CD4-positive, CD25-positive, alpha-beta regulatory T cell (primary cell): ENCODE measurements around the gene TM6SF1. TPM values are rescaled to one million over a fixed set of nuclear protein-coding genes. Genes with fewer than 3 reads are reported as not detected.
A peak's percentile ranks its signal among the peaks of the same experiment; 100 is the strongest.
"Not testable (repeated sequence)": the region's sequence is repeated elsewhere in the genome, so short reads cannot be mapped to it uniquely, and the experiment has no call there.

Experiments used
- ATAC-seq, 2 donors: fragments of 150-1000 bp; cut with Tn5 transposase; one replicate each; pipeline ENCODE4 v1.10.0; 2021; ENCODE audit warnings: low read depth in 2 of 2, moderate number of reproducible peaks in 2 of 2, moderate library complexity in 1 of 2
- DNase-seq, 3 donors: peaks; one replicate each; pipeline versions ENCODE4 v3.0.0 to v3.0.0-alpha.2; 2012 to 2022; ENCODE audit warnings: mixed read lengths in 1 of 3
- H3K27ac ChIP-seq: one replicate; pipeline ENCODE4 v1.7.0; 2013; ENCODE audit warnings: mild to moderate bottlenecking, low read length; ENCODE audit not compliant: insufficient read depth, poor library complexity, severe bottlenecking
- H3K27me3 ChIP-seq: one replicate; pipeline ENCODE4 v1.7.0; 2013; ENCODE audit warnings: low read length; ENCODE audit not compliant: control insufficient read depth, insufficient read depth
- H3K36me3 ChIP-seq: one replicate; pipeline ENCODE4 v1.7.0; 2013; ENCODE audit warnings: mild to moderate bottlenecking, low read length, moderate library complexity; ENCODE audit not compliant: control insufficient read depth, insufficient read depth
- H3K4me1 ChIP-seq: 2 replicates; pipeline ENCODE4 v1.7.0; 2013; ENCODE audit warnings: mild to moderate bottlenecking, low read length; ENCODE audit not compliant: insufficient read depth, control insufficient read depth, poor library complexity, severe bottlenecking
- H3K4me3 ChIP-seq: one replicate; pipeline ENCODE4 v1.7.0; 2013; ENCODE audit warnings: low read depth, mild to moderate bottlenecking, low read length, moderate library complexity
- H3K9me3 ChIP-seq, 2 experiments: 1 replicate in 1 of 2; 2 replicates in 1 of 2; pipeline ENCODE4 v1.7.0; 2013; ENCODE audit warnings: low read length in 2 of 2, mild to moderate bottlenecking in 1 of 2, moderate library complexity in 1 of 2; ENCODE audit not compliant: control insufficient read depth in 2 of 2
- H3K27ac Mint-ChIP-seq, 3 donors: one replicate each; pipeline ENCODE4 v1.8.0; 2020 to 2022; ENCODE audit warnings: mild to moderate bottlenecking in 3 of 3, mixed read lengths in 3 of 3, moderate library complexity in 2 of 3
- H3K27me3 Mint-ChIP-seq: one replicate; pipeline ENCODE4 v1.8.0; 2022; ENCODE audit warnings: mild to moderate bottlenecking, mixed read lengths
- H3K36me3 Mint-ChIP-seq: one replicate; pipeline ENCODE4 v1.8.0; 2020; ENCODE audit warnings: mixed read lengths
- H3K4me1 Mint-ChIP-seq, 4 donors: one replicate each; pipeline ENCODE4 v1.8.0; 2020 to 2022; ENCODE audit warnings: mixed read lengths in 4 of 4, mild to moderate bottlenecking in 1 of 4
- H3K4me3 Mint-ChIP-seq, 4 donors: one replicate each; pipeline ENCODE4 v1.8.0; 2020 to 2022; ENCODE audit warnings: mild to moderate bottlenecking in 4 of 4, mixed read lengths in 4 of 4, moderate library complexity in 3 of 4
- H3K9me3 Mint-ChIP-seq, 7 donors: one replicate each; pipeline ENCODE4 v1.8.0; 2020 to 2022; ENCODE audit warnings: mixed read lengths in 7 of 7, mild to moderate bottlenecking in 3 of 7, moderate library complexity in 2 of 7
- polyA plus RNA-seq, 4 donors: library from polyadenylated mRNA; unstranded; fragments of 300-500 nt; fragmentation: Illumina TruSeq; gene quantifications; one replicate each; pipeline ENCODE4 v1.2.3, GENCODE V29; 2021
- total RNA-seq: library from RNA; stranded (reverse); gene quantifications from one replicate; pipeline ENCODE4 v1.2.3, GENCODE V29; 2022

Gene TM6SF1
- total and polyA plus RNA-seq, 5 donors from 2014 or later, result 0.16 to 0.42 TPM; not detected in 3

GRCh38 chr15:83169576-83169975 is 62.1 kb downstream of the TM6SF1 start:
- peaks cover 0 to 12% (median 4%) of the 10 kb centered on the region in 7 donors for H3K9me3 Mint-ChIP-seq
- H3K4me1 ChIP-seq, H3K27ac ChIP-seq, H3K36me3 Mint-ChIP-seq, H3K36me3 ChIP-seq, H3K9me3 ChIP-seq, H3K4me3 Mint-ChIP-seq, DNase-seq, H3K4me1 Mint-ChIP-seq, ATAC-seq, H3K27me3 ChIP-seq, H3K27ac Mint-ChIP-seq, H3K4me3 ChIP-seq, H3K27me3 Mint-ChIP-seq: not testable (repeated sequence)

GRCh38 chr15:83170474-83171165 is 63.2 kb downstream of the TM6SF1 start:
- H3K27me3 Mint-ChIP-seq, result peaks cover 4% of the 10 kb centered on the region
- ATAC-seq (no peak), DNase-seq (no peak)
- no peaks in the 10 kb centered on the region for H3K4me1 ChIP-seq
- H3K36me3 ChIP-seq, result no peaks in the 10 kb centered on the region
- no peak overlapping the region for H3K4me3 Mint-ChIP-seq
- no peak overlapping the region for H3K27ac ChIP-seq
- no peak overlapping the region for H3K27ac Mint-ChIP-seq
- peaks cover 4% of the 10 kb centered on the region for H3K36me3 Mint-ChIP-seq
- H3K9me3 ChIP-seq, result peaks cover 3 to 7% of the 10 kb centered on the region in 2 experiments
- H3K9me3 Mint-ChIP-seq, result peaks cover 0 to 12% (median 2%) of the 10 kb centered on the region in 7 donors
- no peaks in the 10 kb centered on the region for H3K4me1 Mint-ChIP-seq
- peaks cover 9% of the 10 kb centered on the region for H3K27me3 ChIP-seq
- H3K4me3 ChIP-seq, result no peak overlapping the region

GRCh38 chr15:83174891-83175290 is 67.4 kb downstream of the TM6SF1 start:
- no peaks in the 10 kb centered on the region for H3K4me1 Mint-ChIP-seq
- no peaks in the 10 kb centered on the region for H3K9me3 ChIP-seq
- H3K36me3 ChIP-seq, result no peaks in the 10 kb centered on the region
- no peak overlapping the region for H3K27ac ChIP-seq
- peaks cover 19% of the 10 kb centered on the region for H3K27me3 Mint-ChIP-seq
- H3K27me3 ChIP-seq, result peaks cover 6% of the 10 kb centered on the region
- H3K27ac Mint-ChIP-seq, result no peak overlapping the region
- H3K4me3 Mint-ChIP-seq, result no peak overlapping the region
- H3K4me1 ChIP-seq, result no peaks in the 10 kb centered on the region
- ATAC-seq (no peak), DNase-seq (no peak)
- no peak overlapping the region for H3K4me3 ChIP-seq
- peaks cover 0 to 2% (median 0%) of the 10 kb centered on the region in 7 donors for H3K9me3 Mint-ChIP-seq
- H3K36me3 Mint-ChIP-seq, result no peaks in the 10 kb centered on the region

- no peaks in the 10 kb centered on the region for H3K36me3 Mint-ChIP-seq
- H3K9me3 Mint-ChIP-seq, result peaks cover 0 to 1% (median 0%) of the 10 kb centered on the region in 7 donors
- no peaks in the 10 kb centered on the region for H3K9me3 ChIP-seq
- no peak overlapping the region for H3K4me3 Mint-ChIP-seq
- peaks cover 6% of the 10 kb centered on the region for H3K27me3 ChIP-seq
- H3K27ac Mint-ChIP-seq, result no peak overlapping the region
- H3K4me1 Mint-ChIP-seq, result no peaks in the 10 kb centered on the region
- DNase-seq (no peak), ATAC-seq (no peak)
- H3K4me3 ChIP-seq, result no peak overlapping the region
- no peaks in the 10 kb centered on the region for H3K36me3 ChIP-seq
- H3K4me1 ChIP-seq, result no peaks in the 10 kb centered on the region
- no peak overlapping the region for H3K27ac ChIP-seq
- H3K27me3 Mint-ChIP-seq, result peaks cover 15% of the 10 kb centered on the region
Observed at GRCh38 chr15:83178390-83178789, 70.9 kb downstream of the TM6SF1 start.

- peaks cover 15% of the 10 kb centered on the region for H3K27me3 Mint-ChIP-seq
- peaks cover 3% of the 10 kb centered on the region for H3K27me3 ChIP-seq
- peaks cover 0 to 1% (median 0%) of the 10 kb centered on the region in 7 donors for H3K9me3 Mint-ChIP-seq
- DNase-seq (no peak), ATAC-seq (no peak)
- H3K36me3 ChIP-seq, result no peaks in the 10 kb centered on the region
- H3K9me3 ChIP-seq, result no peaks in the 10 kb centered on the region
- H3K4me1 ChIP-seq, result no peaks in the 10 kb centered on the region
- no peak overlapping the region for H3K4me3 Mint-ChIP-seq
- no peak overlapping the region for H3K4me3 ChIP-seq
- H3K27ac Mint-ChIP-seq, result no peak overlapping the region
- no peaks in the 10 kb centered on the region for H3K36me3 Mint-ChIP-seq
- H3K27ac ChIP-seq, result no peak overlapping the region
- H3K4me1 Mint-ChIP-seq, result no peaks in the 10 kb centered on the region
Observed at GRCh38 chr15:83178869-83179325, 71.5 kb downstream of the TM6SF1 start.

- Mint-ChIP-seq H3K4me3 (no peak overlapping the region), H3K9me3 (peaks cover 0 to 1% (median 0%) of the 10 kb centered on the region in 7 donors), H3K27ac (peak overlapping the region in 1 of 3 donors; percentile 33), H3K36me3 (no peaks in the 10 kb centered on the region), H3K27me3 (peaks cover 10% of the 10 kb centered on the region), H3K4me1 (no peaks in the 10 kb centered on the region)
- H3K27me3 ChIP-seq, result no peaks in the 10 kb centered on the region
- H3K4me1 ChIP-seq, result no peaks in the 10 kb centered on the region
- H3K4me3 ChIP-seq, result no peak overlapping the region
- H3K9me3 ChIP-seq, result no peaks in the 10 kb centered on the region
- DNase-seq, result no peak
- H3K36me3 ChIP-seq, result no peaks in the 10 kb centered on the region
- no peak overlapping the region for H3K27ac ChIP-seq
- ATAC-seq, result no peak
Observed at GRCh38 chr15:83185561-83185960, 78.1 kb downstream of the TM6SF1 start.

Other genes with a start within 250 kb of the TM6SF1 start
- gene HOMER2, start 154.9 kb upstream of the TM6SF1 start, total RNA-seq, result 3.4 TPM
- 1 to 10 TPM; 2.6 to 9.4 (median 3.1) TPM for gene HOMER2, start 154.9 kb upstream of the TM6SF1 start, polyA plus RNA-seq
- gene RAMAC, start 121.4 kb upstream of the TM6SF1 start, total RNA-seq, result 23.9 TPM
- gene RAMAC, start 121.4 kb upstream of the TM6SF1 start, polyA plus RNA-seq, result 10 to 100 TPM; 39.3 to 48.1 (median 43.7) TPM
- gene C15orf40, start 96.0 kb upstream of the TM6SF1 start, total RNA-seq, result 20.0 TPM
- 10 to 100 TPM; 46.4 to 77.0 (median 57.3) TPM for gene C15orf40, start 96.0 kb upstream of the TM6SF1 start, polyA plus RNA-seq
- gene BTBD1, start 40.4 kb upstream of the TM6SF1 start, total RNA-seq, result 35.5 TPM
- gene BTBD1, start 40.4 kb upstream of the TM6SF1 start, polyA plus RNA-seq, result 10 to 100 TPM; 41.7 to 55.5 (median 47.0) TPM
- 1.2 TPM for gene HDGFL3, start 100.2 kb downstream of the TM6SF1 start, total RNA-seq
- gene HDGFL3, start 100.2 kb downstream of the TM6SF1 start, polyA plus RNA-seq, result under 1 TPM in 2 of 4 donors, not detected in 2; 0.07 to 0.26 TPM
- gene BNC1, start 177.0 kb downstream of the TM6SF1 start, total RNA-seq, result not detected
- not detected for gene BNC1, start 177.0 kb downstream of the TM6SF1 start, polyA plus RNA-seq